Liver (tissue), 9 donors: Measurements from ENCODE around the gene PLA2G4D. TPM values are rescaled to one million over a fixed set of nuclear protein-coding genes. Genes with fewer than 3 reads are reported as not detected.

ENCODE experiments used
- DNase-seq: peaks from one replicate; pipeline ENCODE4 v3.0.0-alpha.2; 2017; ENCODE audit warnings: low spot score
- H3K27ac ChIP-seq, 2 donors: one replicate each; pipeline ENCODE4 v1.7.0; 2013; ENCODE audit warnings: inconsistent platforms in 2 of 2, low read length in 2 of 2, control low read depth in 1 of 2, low read depth in 1 of 2, mild to moderate bottlenecking in 1 of 2
- H3K27me3 ChIP-seq, 4 donors: one replicate each; pipeline versions ENCODE4 v1.6.1 to v1.7.0; 2013; ENCODE audit warnings: low read length in 3 of 4, inconsistent platforms in 1 of 4, mild to moderate bottlenecking in 1 of 4, moderate library complexity in 1 of 4; ENCODE audit not compliant: control insufficient read depth in 4 of 4, insufficient read depth in 4 of 4
- H3K36me3 ChIP-seq, 4 donors: one replicate each; pipeline versions ENCODE4 v1.6.1 to v1.7.0; 2013; ENCODE audit warnings: low read length in 3 of 4, mild to moderate bottlenecking in 3 of 4, low read depth in 1 of 4, moderate library complexity in 1 of 4; ENCODE audit not compliant: control insufficient read depth in 4 of 4, insufficient read depth in 3 of 4
- H3K4me1 ChIP-seq, 4 donors: one replicate each; pipeline versions ENCODE4 v1.6.1 to v1.7.0; 2013; ENCODE audit warnings: low read length in 3 of 4, mild to moderate bottlenecking in 3 of 4, moderate library complexity in 1 of 4; ENCODE audit not compliant: control insufficient read depth in 4 of 4, insufficient read depth in 4 of 4
- H3K4me3 ChIP-seq, 3 donors: one replicate each; pipeline versions ENCODE4 v1.6.1 to v1.7.0; 2013; ENCODE audit warnings: low read length in 3 of 3, control low read depth in 1 of 3, low read depth in 1 of 3, mild to moderate bottlenecking in 1 of 3
- H3K9ac ChIP-seq, 2 donors: one replicate each; pipeline ENCODE4 v1.7.0; 2013; ENCODE audit warnings: low read length in 2 of 2, mild to moderate bottlenecking in 2 of 2, moderate library complexity in 2 of 2, control low read depth in 1 of 2, low read depth in 1 of 2
- H3K9me3 ChIP-seq, 4 donors: one replicate each; pipeline versions ENCODE4 v1.6.1 to v1.7.0; 2013; ENCODE audit warnings: low read length in 3 of 4; ENCODE audit not compliant: control insufficient read depth in 4 of 4
- FOXA1 ChIP-seq: IDR thresholded peaks from 2 replicates; pipeline ENCODE4 v1.6.1; 2016; ENCODE audit warnings: antibody characterized with exemption
- FOXA2 ChIP-seq: IDR thresholded peaks from 2 replicates; pipeline ENCODE4 v1.6.1; 2016; ENCODE audit warnings: antibody characterized with exemption
- GABPA ChIP-seq, 2 donors: IDR thresholded peaks in 1 of 2; conservative IDR thresholded peaks in 1 of 2; 2 replicates each; pipeline ENCODE4 v1.6.1; 2016; ENCODE audit warnings: antibody characterized with exemption in 2 of 2, mild to moderate bottlenecking in 1 of 2, moderate library complexity in 1 of 2
- HNF4A ChIP-seq, 2 donors: conservative IDR thresholded peaks; 2 replicates each; pipeline ENCODE4 v1.6.1; 2016; ENCODE audit warnings: antibody characterized with exemption in 2 of 2, mild to moderate bottlenecking in 2 of 2
- HNF4G ChIP-seq: IDR thresholded peaks from 2 replicates; pipeline ENCODE4 v1.6.1; 2016; ENCODE audit warnings: antibody characterized with exemption
- JUND ChIP-seq, 2 donors: IDR thresholded peaks; 2 replicates each; pipeline ENCODE4 v1.6.1; 2016; ENCODE audit warnings: antibody characterized with exemption in 2 of 2
- NR2F2 ChIP-seq: IDR thresholded peaks from 2 replicates; pipeline ENCODE4 v1.6.1; 2016; ENCODE audit warnings: antibody characterized with exemption
- RAD21 ChIP-seq, 2 donors: IDR thresholded peaks; 2 replicates each; pipeline ENCODE4 v1.6.1; 2016; ENCODE audit warnings: antibody characterized with exemption in 2 of 2, mild to moderate bottlenecking in 2 of 2
- SP1 ChIP-seq: IDR thresholded peaks from 2 replicates; pipeline ENCODE4 v1.6.1; 2018; ENCODE audit warnings: antibody characterized with exemption, mild to moderate bottlenecking
- TAF1 ChIP-seq: conservative IDR thresholded peaks from 2 replicates; pipeline ENCODE4 v1.6.1; 2016; ENCODE audit warnings: antibody characterized with exemption, mild to moderate bottlenecking
- YY1 ChIP-seq: IDR thresholded peaks from 2 replicates; pipeline ENCODE4 v1.6.1; 2016; ENCODE audit warnings: antibody characterized with exemption, mild to moderate bottlenecking
- whole genome bisulfite sequencing: extraction: QIAGEN DNeasy Blood & Tissue Kit; methylation state at CpG from one replicate; pipeline ENCODE4 v1.1.7; 2013; 5-methylcytosine and 5-hydroxymethylcytosine counted together
- polyA plus RNA-seq, 2 donors: library from polyadenylated mRNA; stranded (reverse) in 1 of 2; unstranded in 1 of 2; fragments of 200-250 nt in 1 of 2; fragments of >200 nt in 1 of 2; fragmentation: Nextera tagmentation in 1 of 2; extraction: Ambion mirVana in 1 of 2; gene quantifications; one replicate each; pipeline versions ENCODE4 v1.2.1 to v1.2.3, GENCODE V29; 2013 to 2015
- total RNA-seq, 2 donors: library from RNA; depleted of rRNA; stranded (reverse); fragments of >200 nt; gene quantifications; one replicate each; pipeline ENCODE4 v1.2.3, GENCODE V29; 2014
- TF ChIP-seq, protein P1 (sequence below): fragments of 150-350 bp; IDR thresholded peaks from 2 replicates; pipeline ENCODE4 v1.5.1; 2017; ENCODE audit warnings: improper control_type of control experiment, low read depth, low read length; ENCODE audit not compliant: missing input control
- TF ChIP-seq, protein P2 (sequence below): IDR thresholded peaks from 2 replicates; pipeline ENCODE4 v1.6.1; 2016; ENCODE audit warnings: antibody characterized with exemption, mild to moderate bottlenecking
- donor health status: healthy.
- donor health status: healthy.
- donor health status: healthy.
- donor health status: healthy.
- donor health status: healthy.

Gene PLA2G4D
- total and polyA plus RNA-seq, 4 donors: not detected

DNA sequence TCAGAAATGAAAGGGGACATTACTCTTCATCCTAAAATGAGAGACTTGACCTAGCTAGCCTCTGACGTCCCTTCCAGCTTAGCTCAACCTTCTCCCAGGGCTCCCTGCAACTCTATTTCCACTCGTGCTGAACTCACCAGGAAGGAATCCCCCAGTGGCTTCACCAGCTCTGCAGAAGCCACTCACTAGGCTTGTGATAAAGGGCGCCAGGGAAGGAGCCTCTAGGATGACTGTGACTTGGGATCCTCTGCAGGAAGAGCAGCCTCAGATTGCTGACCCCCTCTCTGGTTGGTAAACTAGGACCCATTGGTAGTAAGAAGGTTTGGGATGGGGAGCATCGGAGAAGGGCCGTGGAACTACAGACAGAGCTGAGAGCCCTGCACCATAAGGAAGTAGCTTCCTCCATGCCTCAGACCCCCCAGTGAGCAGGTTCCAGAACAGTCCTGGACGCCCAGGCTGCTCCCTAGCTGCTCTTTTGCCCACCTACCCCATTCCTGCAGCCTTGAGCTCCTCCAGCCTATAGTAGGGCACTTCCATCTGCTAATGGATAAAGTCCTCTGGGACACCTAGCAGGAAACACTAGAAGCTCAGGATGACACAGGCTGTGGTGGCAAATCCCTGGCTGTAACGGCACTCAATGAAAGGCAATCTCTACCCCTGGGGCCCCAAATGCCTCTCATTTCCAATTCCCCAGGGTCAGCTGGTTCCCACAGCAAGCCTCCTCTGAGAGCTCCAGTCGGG, 36.1 kb upstream of the PLA2G4D start (continued):
- TF ChIP-seq, protein P1, sequence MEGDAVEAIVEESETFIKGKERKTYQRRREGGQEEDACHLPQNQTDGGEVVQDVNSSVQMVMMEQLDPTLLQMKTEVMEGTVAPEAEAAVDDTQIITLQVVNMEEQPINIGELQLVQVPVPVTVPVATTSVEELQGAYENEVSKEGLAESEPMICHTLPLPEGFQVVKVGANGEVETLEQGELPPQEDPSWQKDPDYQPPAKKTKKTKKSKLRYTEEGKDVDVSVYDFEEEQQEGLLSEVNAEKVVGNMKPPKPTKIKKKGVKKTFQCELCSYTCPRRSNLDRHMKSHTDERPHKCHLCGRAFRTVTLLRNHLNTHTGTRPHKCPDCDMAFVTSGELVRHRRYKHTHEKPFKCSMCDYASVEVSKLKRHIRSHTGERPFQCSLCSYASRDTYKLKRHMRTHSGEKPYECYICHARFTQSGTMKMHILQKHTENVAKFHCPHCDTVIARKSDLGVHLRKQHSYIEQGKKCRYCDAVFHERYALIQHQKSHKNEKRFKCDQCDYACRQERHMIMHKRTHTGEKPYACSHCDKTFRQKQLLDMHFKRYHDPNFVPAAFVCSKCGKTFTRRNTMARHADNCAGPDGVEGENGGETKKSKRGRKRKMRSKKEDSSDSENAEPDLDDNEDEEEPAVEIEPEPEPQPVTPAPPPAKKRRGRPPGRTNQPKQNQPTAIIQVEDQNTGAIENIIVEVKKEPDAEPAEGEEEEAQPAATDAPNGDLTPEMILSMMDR: no peak
- TF ChIP-seq HNF4A (conservative IDR thresholded peaks at IDR 0.05) (no peak), FOXA1 (no peak)

DNA sequence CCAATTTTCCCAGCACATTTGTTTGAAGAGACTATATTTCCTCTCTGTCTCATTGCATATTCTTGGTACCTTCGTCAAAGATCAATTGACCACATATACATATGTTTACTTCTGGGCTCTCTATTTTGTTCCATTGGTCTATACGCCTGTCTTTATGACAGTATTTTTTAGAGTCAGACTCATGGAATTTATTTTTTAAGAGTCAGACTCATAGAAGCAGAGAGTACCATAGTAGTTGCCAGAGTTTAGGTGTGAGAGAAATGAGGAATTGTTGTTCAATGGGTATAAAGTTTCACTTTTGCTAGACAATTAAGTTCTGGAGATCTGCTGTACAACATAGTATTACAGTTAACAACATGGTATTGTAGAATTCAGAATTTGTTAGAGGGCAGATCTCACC, 35.0 kb upstream of the PLA2G4D start:
- Histone ChIP-seq H3K9ac (no peak overlapping the region), H3K27me3 (no peaks in the 10 kb centered on the region), H3K4me3 (no peak overlapping the region), H3K27ac (no peak overlapping the region), H3K4me1 (no peaks in the 10 kb centered on the region), H3K9me3 (no peaks in the 10 kb centered on the region), H3K36me3 (no peaks in the 10 kb centered on the region)
- WGBS: 83% methylated on average over 2 of the region's 2 CpGs
- DNase-seq: no peak
- no peak for TF ChIP-seq SP1
- no peak for TF ChIP-seq YY1
- no peak for TF ChIP-seq HNF4A (conservative IDR thresholded peaks at IDR 0.05)
- no peak for TF ChIP-seq HNF4G

DNA sequence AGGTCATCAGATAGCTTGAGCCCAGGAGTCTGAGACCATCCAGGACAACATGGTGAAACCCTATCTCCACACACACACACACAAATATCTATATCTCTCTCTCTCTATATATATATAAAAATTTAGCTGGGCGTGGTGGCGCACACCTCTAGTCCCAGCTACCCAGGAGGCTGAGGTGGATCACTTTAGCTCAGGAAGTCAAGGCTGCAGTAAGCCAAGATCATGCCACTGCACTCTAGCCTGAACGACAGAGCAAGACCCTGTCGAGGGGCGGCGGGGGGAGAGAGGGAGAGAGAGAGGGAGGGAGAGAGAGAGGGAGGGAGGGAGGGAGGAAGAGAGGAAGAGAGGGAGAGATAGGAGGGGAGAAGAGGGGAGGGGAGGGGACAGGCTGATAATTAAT, 34.1 kb upstream of the PLA2G4D start:
- no peak for TF ChIP-seq JUND (IDR thresholded peaks at IDR 0.05)
- no peak for TF ChIP-seq TAF1
- TF ChIP-seq, protein P1: no peak
- TF ChIP-seq RAD21 (IDR thresholded peaks at IDR 0.05): no peak
- TF ChIP-seq GABPA (IDR thresholded peaks at IDR 0.05 in 1 of 2, conservative IDR thresholded peaks at IDR 0.05 in 1 of 2): no peak
- TF ChIP-seq YY1: no peak
- no peak for TF ChIP-seq HNF4A (conservative IDR thresholded peaks at IDR 0.05)
- TF ChIP-seq NR2F2: no peak
- TF ChIP-seq, protein P2, sequence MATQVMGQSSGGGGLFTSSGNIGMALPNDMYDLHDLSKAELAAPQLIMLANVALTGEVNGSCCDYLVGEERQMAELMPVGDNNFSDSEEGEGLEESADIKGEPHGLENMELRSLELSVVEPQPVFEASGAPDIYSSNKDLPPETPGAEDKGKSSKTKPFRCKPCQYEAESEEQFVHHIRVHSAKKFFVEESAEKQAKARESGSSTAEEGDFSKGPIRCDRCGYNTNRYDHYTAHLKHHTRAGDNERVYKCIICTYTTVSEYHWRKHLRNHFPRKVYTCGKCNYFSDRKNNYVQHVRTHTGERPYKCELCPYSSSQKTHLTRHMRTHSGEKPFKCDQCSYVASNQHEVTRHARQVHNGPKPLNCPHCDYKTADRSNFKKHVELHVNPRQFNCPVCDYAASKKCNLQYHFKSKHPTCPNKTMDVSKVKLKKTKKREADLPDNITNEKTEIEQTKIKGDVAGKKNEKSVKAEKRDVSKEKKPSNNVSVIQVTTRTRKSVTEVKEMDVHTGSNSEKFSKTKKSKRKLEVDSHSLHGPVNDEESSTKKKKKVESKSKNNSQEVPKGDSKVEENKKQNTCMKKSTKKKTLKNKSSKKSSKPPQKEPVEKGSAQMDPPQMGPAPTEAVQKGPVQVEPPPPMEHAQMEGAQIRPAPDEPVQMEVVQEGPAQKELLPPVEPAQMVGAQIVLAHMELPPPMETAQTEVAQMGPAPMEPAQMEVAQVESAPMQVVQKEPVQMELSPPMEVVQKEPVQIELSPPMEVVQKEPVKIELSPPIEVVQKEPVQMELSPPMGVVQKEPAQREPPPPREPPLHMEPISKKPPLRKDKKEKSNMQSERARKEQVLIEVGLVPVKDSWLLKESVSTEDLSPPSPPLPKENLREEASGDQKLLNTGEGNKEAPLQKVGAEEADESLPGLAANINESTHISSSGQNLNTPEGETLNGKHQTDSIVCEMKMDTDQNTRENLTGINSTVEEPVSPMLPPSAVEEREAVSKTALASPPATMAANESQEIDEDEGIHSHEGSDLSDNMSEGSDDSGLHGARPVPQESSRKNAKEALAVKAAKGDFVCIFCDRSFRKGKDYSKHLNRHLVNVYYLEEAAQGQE: no peak
- TF ChIP-seq FOXA1: no peak
- TF ChIP-seq FOXA2: no peak
- Histone ChIP-seq H3K9ac (no peak overlapping the region), H3K9me3 (no peaks in the 10 kb centered on the region), H3K36me3 (no peaks in the 10 kb centered on the region), H3K27me3 (no peaks in the 10 kb centered on the region), H3K27ac (no peak overlapping the region), H3K4me1 (no peaks in the 10 kb centered on the region), H3K4me3 (no peak overlapping the region)
- WGBS: 65% methylated on average over 6 of the region's 6 CpGs
- DNase-seq: no peak
